HTR-8/SVneo (cell line): Measurements from ENCODE around the gene HSDL2.
"Not testable (repeated sequence)": the region's sequence is repeated elsewhere in the genome, so short reads cannot be mapped to it uniquely, and the experiment has no call there.

Experiments used
- DNase-seq: peaks from one replicate; pipeline ENCODE4 v3.0.0; 2011; ENCODE audit warnings: low spot score, mixed read lengths; ENCODE audit not compliant: insufficient read length
- FAIRE-seq: peaks from 2 replicates; lab custom pipeline; 2011; peaks lifted over from hg19 to GRCh38; lab: Jason Lieb, UNC

Gene HSDL2

GRCh38 chr9:112391936-112392560 lies 12.1 kb downstream of the HSDL2 start:
- not testable (repeated sequence) for DNase-seq, FAIRE-seq

GRCh38 chr9:112393146-112393545 lies 13.2 kb downstream of the HSDL2 start:
- not testable (repeated sequence) for DNase-seq, FAIRE-seq

- FAIRE-seq (no peak), DNase-seq (no peak)
These were observed 16.5 kb downstream of the HSDL2 start for GRCh38 chr9:112396416-112396815.

- DNase-seq (no peak), FAIRE-seq (no peak)
These were observed 17.0 kb downstream of the HSDL2 start for GRCh38 chr9:112396872-112397271.

GRCh38 chr9:112401175-112401815 lies 21.4 kb downstream of the HSDL2 start:
- DNase-seq: no peak
- no peak for FAIRE-seq

- no peak for FAIRE-seq
These were observed 23.8 kb downstream of the HSDL2 start for GRCh38 chr9:112403614-112404201.

GRCh38 chr9:112404508-112404932 lies 24.6 kb downstream of the HSDL2 start:
- FAIRE-seq: no peak

More at GRCh38 chr9:112403614-112404201, 23.8 kb downstream of the HSDL2 start:
- no peak for DNase-seq

GRCh38 chr9:112408275-112408674 lies 28.4 kb downstream of the HSDL2 start:
- FAIRE-seq (no peak), DNase-seq (no peak)

More at GRCh38 chr9:112404508-112404932, 24.6 kb downstream of the HSDL2 start:
- DNase-seq: no peak

- no peak for DNase-seq
- no peak for FAIRE-seq
These were observed 28.9 kb downstream of the HSDL2 start for GRCh38 chr9:112408819-112409218.

GRCh38 chr9:112409758-112410157 lies 29.9 kb downstream of the HSDL2 start:
- no peak for FAIRE-seq

GRCh38 chr9:112411626-112412027 lies 31.7 kb downstream of the HSDL2 start:
- FAIRE-seq: no peak
- no peak for DNase-seq

More at GRCh38 chr9:112409758-112410157, 29.9 kb downstream of the HSDL2 start:
- DNase-seq: no peak

GRCh38 chr9:112413728-112414127 lies 33.8 kb downstream of the HSDL2 start:
- DNase-seq, FAIRE-seq: not testable (repeated sequence)

- FAIRE-seq: no peak
- no peak for DNase-seq
These were observed 40.3 kb downstream of the HSDL2 start for GRCh38 chr9:112420208-112420607.

- FAIRE-seq: no peak
These were observed 41.9 kb downstream of the HSDL2 start for GRCh38 chr9:112421771-112422222.

GRCh38 chr9:112422417-112423148 lies 42.7 kb downstream of the HSDL2 start:
- DNase-seq (no peak), FAIRE-seq (no peak)

More at GRCh38 chr9:112421771-112422222, 41.9 kb downstream of the HSDL2 start:
- no peak for DNase-seq

GRCh38 chr9:112430006-112430522 lies 50.2 kb downstream of the HSDL2 start:
- no peak for DNase-seq
- FAIRE-seq: no peak

- DNase-seq (no peak), FAIRE-seq (no peak)
These were observed 53.8 kb downstream of the HSDL2 start for GRCh38 chr9:112433499-112434392.

GRCh38 chr9:112434487-112434886 lies 54.6 kb downstream of the HSDL2 start:
- DNase-seq: no peak
- FAIRE-seq: no peak

- FAIRE-seq (no peak), DNase-seq (no peak)
These were observed 57.5 kb downstream of the HSDL2 start for GRCh38 chr9:112437406-112437805.
